ENCODE measurements around the gene MIAT. TPM values are rescaled to one million over a fixed set of nuclear protein-coding genes. Genes with fewer than 3 reads are reported as not detected.

The MIAT gene
- total and polyA plus RNA-seq, 5 donors from 2014 or later, result 1.4 to 305 (median 2.7) TPM

GRCh38 chr22:26614322-26614721 is 43.1 kb upstream of the MIAT start:
- H3K4me1 Mint-ChIP-seq, result peaks cover 0 to 17% (median 7%) of the 10 kb centered on the region in 4 donors
- Histone ChIP-seq H3K4me3 (ENCODE audit: low read depth, low read length) (no peak overlapping the region), H3K4me1 (ENCODE audit: control insufficient read depth, insufficient read depth, low read length, poor library complexity, severe bottlenecking) (peaks cover 11% of the 10 kb centered on the region), H3K27me3 (ENCODE audit: control insufficient read depth, insufficient read depth, low read length) (no peaks in the 10 kb centered on the region), H3K36me3 (ENCODE audit: control insufficient read depth, insufficient read depth, low read length) (no peaks in the 10 kb centered on the region), H3K9me3 (ENCODE audit: control insufficient read depth in 2 of 2, low read length in 2 of 2) (no peaks in the 10 kb centered on the region), H3K27ac (ENCODE audit: insufficient read depth, low read length, poor library complexity, severe bottlenecking) (no peak overlapping the region)
- peaks cover 0 to 1% (median 0%) of the 10 kb centered on the region in 7 donors for H3K9me3 Mint-ChIP-seq
- DNase-seq, result no peak
- no peak for ATAC-seq (ENCODE audit: low read depth in 2 of 2)
- H3K36me3 Mint-ChIP-seq, result no peaks in the 10 kb centered on the region
- H3K27ac Mint-ChIP-seq, result no peak overlapping the region
- H3K27me3 Mint-ChIP-seq, result no peaks in the 10 kb centered on the region
- no peak overlapping the region for H3K4me3 Mint-ChIP-seq

DNA sequence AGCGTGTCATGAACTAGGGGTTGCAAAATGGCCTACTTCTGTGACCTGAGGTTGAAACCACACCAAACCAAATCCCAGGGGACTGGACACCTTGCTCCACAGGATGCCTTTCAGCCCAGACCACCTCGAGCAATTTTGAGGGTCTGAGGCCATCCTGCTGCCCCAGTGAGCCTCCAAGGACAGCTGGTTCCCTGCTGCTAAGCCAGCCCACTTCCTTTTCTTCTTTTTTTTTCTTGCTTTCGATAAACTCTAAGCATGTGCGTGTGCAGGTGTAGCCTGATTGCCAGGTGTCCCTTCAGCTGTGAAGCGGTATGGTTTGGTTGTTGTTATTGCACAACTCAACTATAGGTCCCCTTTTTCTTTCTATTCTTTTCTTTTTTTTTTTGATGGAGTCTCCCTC is 42.2 kb upstream of the MIAT start:
- H3K4me3 Mint-ChIP-seq, result peak overlapping the region in 1 of 4 donors; percentile 17

GRCh38 chr22:26615830-26616435 is 41.5 kb upstream of the MIAT start:
- H3K4me1 ChIP-seq (ENCODE audit: control insufficient read depth, insufficient read depth, low read length, poor library complexity, severe bottlenecking), result peaks cover under 1% of the 10 kb centered on the region
- DNase-seq (no peak), ATAC-seq (ENCODE audit: low read depth in 2 of 2) (no peak)
- no peaks in the 10 kb centered on the region for H3K36me3 Mint-ChIP-seq
- no peaks in the 10 kb centered on the region for H3K9me3 ChIP-seq (ENCODE audit: control insufficient read depth in 2 of 2, low read length in 2 of 2)
- no peak overlapping the region for H3K4me3 ChIP-seq (ENCODE audit: low read depth, low read length)
- H3K27ac ChIP-seq (ENCODE audit: insufficient read depth, low read length, poor library complexity, severe bottlenecking), result no peak overlapping the region
- peaks cover 0 to 4% (median 2%) of the 10 kb centered on the region in 4 donors for H3K4me1 Mint-ChIP-seq
- no peak overlapping the region for H3K4me3 Mint-ChIP-seq
- H3K27me3 Mint-ChIP-seq, result no peaks in the 10 kb centered on the region
- no peaks in the 10 kb centered on the region for H3K27me3 ChIP-seq (ENCODE audit: control insufficient read depth, insufficient read depth, low read length)
- H3K9me3 Mint-ChIP-seq, result no peaks in the 10 kb centered on the region
- no peak overlapping the region for H3K27ac Mint-ChIP-seq
- no peaks in the 10 kb centered on the region for H3K36me3 ChIP-seq (ENCODE audit: control insufficient read depth, insufficient read depth, low read length)

More for the DNA sequence above, 42.2 kb upstream of the MIAT start:
- H3K9me3 ChIP-seq (ENCODE audit: control insufficient read depth in 2 of 2, low read length in 2 of 2), result no peaks in the 10 kb centered on the region
- DNase-seq (peak in 1 of 3 donors; percentile 28), ATAC-seq (ENCODE audit: low read depth in 2 of 2) (peak in 1 of 2 donors; percentile 35)
- peaks cover 0 to 1% (median 0%) of the 10 kb centered on the region in 7 donors for H3K9me3 Mint-ChIP-seq
- H3K36me3 Mint-ChIP-seq, result no peaks in the 10 kb centered on the region
- no peaks in the 10 kb centered on the region for H3K36me3 ChIP-seq (ENCODE audit: control insufficient read depth, insufficient read depth, low read length)
- no peak overlapping the region for H3K4me3 ChIP-seq (ENCODE audit: low read depth, low read length)
- no peaks in the 10 kb centered on the region for H3K27me3 ChIP-seq (ENCODE audit: control insufficient read depth, insufficient read depth, low read length)
- H3K4me1 ChIP-seq (ENCODE audit: control insufficient read depth, insufficient read depth, low read length, poor library complexity, severe bottlenecking), result peaks cover 8% of the 10 kb centered on the region
- H3K27ac Mint-ChIP-seq, result no peak overlapping the region
- H3K27ac ChIP-seq (ENCODE audit: insufficient read depth, low read length, poor library complexity, severe bottlenecking), result no peak overlapping the region
- H3K4me1 Mint-ChIP-seq, result peaks cover 0 to 11% (median 6%) of the 10 kb centered on the region in 4 donors
- no peaks in the 10 kb centered on the region for H3K27me3 Mint-ChIP-seq

GRCh38 chr22:26616650-26617049 is 40.7 kb upstream of the MIAT start:
- H3K27me3 Mint-ChIP-seq, result no peaks in the 10 kb centered on the region
- H3K4me3 ChIP-seq (ENCODE audit: low read depth, low read length), result no peak overlapping the region
- H3K27ac Mint-ChIP-seq, result peak overlapping the region in 1 of 3 donors; percentile 31
- ATAC-seq (ENCODE audit: low read depth in 2 of 2) (no peak), DNase-seq (no peak)
- no peaks in the 10 kb centered on the region for H3K9me3 Mint-ChIP-seq
- H3K4me1 Mint-ChIP-seq, result peaks cover 0 to 4% (median 1%) of the 10 kb centered on the region in 4 donors
- no peaks in the 10 kb centered on the region for H3K36me3 ChIP-seq (ENCODE audit: control insufficient read depth, insufficient read depth, low read length)
- no peak overlapping the region for H3K27ac ChIP-seq (ENCODE audit: insufficient read depth, low read length, poor library complexity, severe bottlenecking)
- peak overlapping the region in 1 of 4 donors; percentile 4 for H3K4me3 Mint-ChIP-seq
- no peaks in the 10 kb centered on the region for H3K36me3 Mint-ChIP-seq
- no peaks in the 10 kb centered on the region for H3K4me1 ChIP-seq (ENCODE audit: control insufficient read depth, insufficient read depth, low read length, poor library complexity, severe bottlenecking)
- H3K9me3 ChIP-seq (ENCODE audit: control insufficient read depth in 2 of 2, low read length in 2 of 2), result no peaks in the 10 kb centered on the region
- H3K27me3 ChIP-seq (ENCODE audit: control insufficient read depth, insufficient read depth, low read length), result no peaks in the 10 kb centered on the region

- H3K27me3 Mint-ChIP-seq, result no peaks in the 10 kb centered on the region
- Histone ChIP-seq H3K9me3 (ENCODE audit: control insufficient read depth in 2 of 2, low read length in 2 of 2) (no peaks in the 10 kb centered on the region), H3K4me3 (ENCODE audit: low read depth, low read length) (no peak within 1 kb of the TSS), H3K4me1 (ENCODE audit: control insufficient read depth, insufficient read depth, low read length, poor library complexity, severe bottlenecking) (no peaks in the 10 kb centered on the region), H3K27me3 (ENCODE audit: control insufficient read depth, insufficient read depth, low read length) (no peaks in the 10 kb centered on the region), H3K27ac (ENCODE audit: insufficient read depth, low read length, poor library complexity, severe bottlenecking) (no peak within 1 kb of the TSS), H3K36me3 (ENCODE audit: control insufficient read depth, insufficient read depth, low read length) (no peaks in the 10 kb centered on the region)
- no peaks in the 10 kb centered on the region for H3K9me3 Mint-ChIP-seq
- H3K36me3 Mint-ChIP-seq, result no peaks in the 10 kb centered on the region
- H3K4me3 Mint-ChIP-seq, result no peak within 1 kb of the TSS
- no peak for ATAC-seq (ENCODE audit: low read depth in 2 of 2)
- no peak for DNase-seq
- peaks cover 0 to 4% (median 1%) of the 10 kb centered on the region in 4 donors for H3K4me1 Mint-ChIP-seq
- H3K27ac Mint-ChIP-seq, result peak within 1 kb of the TSS in 1 of 3 donors; percentile 79
Observed at GRCh38 chr22:26617271-26618199, 39.9 kb upstream of the MIAT start, which contains the start of gene CRYBB1. CRYBB1 (minus strand) TSS chr22:26618027; CDS start chr22:26616319, 1,708 bp downstream.

DNA sequence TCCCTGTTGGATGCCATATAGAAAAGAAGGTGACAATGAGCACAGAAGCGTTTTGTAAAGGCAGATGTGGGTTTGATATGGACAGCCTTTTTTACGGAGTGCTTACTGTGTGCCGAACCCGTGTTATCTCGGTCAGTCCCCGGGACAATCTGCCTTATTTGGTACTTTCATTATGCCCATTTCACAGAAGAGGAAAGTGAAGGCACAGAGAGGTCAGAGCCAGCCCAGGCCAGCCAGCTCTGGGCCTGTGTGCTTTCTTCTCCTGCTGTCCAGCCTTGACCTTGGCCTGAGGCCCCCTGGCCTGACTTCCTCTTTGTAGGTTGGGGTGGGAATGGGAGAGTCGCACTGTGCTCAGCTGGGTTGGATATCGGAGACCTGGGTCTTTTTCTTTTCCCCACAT is 38.9 kb upstream of the MIAT start:
- no peaks in the 10 kb centered on the region for H3K9me3 ChIP-seq (ENCODE audit: control insufficient read depth in 2 of 2, low read length in 2 of 2)
- no peak overlapping the region for H3K27ac ChIP-seq (ENCODE audit: insufficient read depth, low read length, poor library complexity, severe bottlenecking)
- no peak for DNase-seq
- Mint-ChIP-seq H3K27me3 (peaks cover 5% of the 10 kb centered on the region), H3K4me1 (peaks cover 0 to 4% (median 1%) of the 10 kb centered on the region in 4 donors), H3K36me3 (no peaks in the 10 kb centered on the region), H3K27ac (no peak overlapping the region), H3K9me3 (no peaks in the 10 kb centered on the region), H3K4me3 (no peak overlapping the region)
- no peaks in the 10 kb centered on the region for H3K4me1 ChIP-seq (ENCODE audit: control insufficient read depth, insufficient read depth, low read length, poor library complexity, severe bottlenecking)
- H3K4me3 ChIP-seq (ENCODE audit: low read depth, low read length), result no peak overlapping the region
- H3K27me3 ChIP-seq (ENCODE audit: control insufficient read depth, insufficient read depth, low read length), result no peaks in the 10 kb centered on the region
- H3K36me3 ChIP-seq (ENCODE audit: control insufficient read depth, insufficient read depth, low read length), result no peaks in the 10 kb centered on the region
- ATAC-seq (ENCODE audit: low read depth in 2 of 2), result no peak

GRCh38 chr22:26619510-26619909 is 37.9 kb upstream of the MIAT start:
- no peak overlapping the region for H3K4me3 ChIP-seq (ENCODE audit: low read depth, low read length)
- H3K9me3 ChIP-seq (ENCODE audit: control insufficient read depth in 2 of 2, low read length in 2 of 2), result no peaks in the 10 kb centered on the region
- H3K4me1 ChIP-seq (ENCODE audit: control insufficient read depth, insufficient read depth, low read length, poor library complexity, severe bottlenecking), result no peaks in the 10 kb centered on the region
- no peak overlapping the region for H3K27ac Mint-ChIP-seq
- DNase-seq, result no peak
- H3K4me1 Mint-ChIP-seq, result peaks cover 0 to 4% (median 1%) of the 10 kb centered on the region in 4 donors
- H3K27me3 Mint-ChIP-seq, result peaks cover 5% of the 10 kb centered on the region
- no peak overlapping the region for H3K4me3 Mint-ChIP-seq
- no peaks in the 10 kb centered on the region for H3K36me3 Mint-ChIP-seq
- H3K27me3 ChIP-seq (ENCODE audit: control insufficient read depth, insufficient read depth, low read length), result no peaks in the 10 kb centered on the region
- H3K36me3 ChIP-seq (ENCODE audit: control insufficient read depth, insufficient read depth, low read length), result no peaks in the 10 kb centered on the region
- H3K9me3 Mint-ChIP-seq, result no peaks in the 10 kb centered on the region
- no peak for ATAC-seq (ENCODE audit: low read depth in 2 of 2)
- no peak overlapping the region for H3K27ac ChIP-seq (ENCODE audit: insufficient read depth, low read length, poor library complexity, severe bottlenecking)

Data from CD4-positive, CD25-positive, alpha-beta regulatory T cell (primary cell).